SK-N-SH (cell line): ENCODE data around the gene C19orf12. TPM values are rescaled to one million over a fixed set of nuclear protein-coding genes. Genes with fewer than 3 reads are reported as not detected.

Experiments
- CTCF ChIA-PET: fragments of 300-600, 350-600 bp; formaldehyde crosslinking; extraction: SDS; loops from one replicate; lab custom pipeline; 2021; lab: Yijun Ruan, JAX
- POLR2A ChIA-PET: fragments of 350-600 bp; sonication (Branson Sonifier 250); formaldehyde crosslinking; extraction: SDS; loops from one replicate; lab custom pipeline; 2020; ENCODE audit warnings: antibody characterized with exemption, inconsistent platforms; lab: Yijun Ruan, JAX
- DNase-seq: peaks from one replicate; pipeline ENCODE4 v3.0.0; 2012
- H2AFZ ChIP-seq: fragments of 200-600 bp; sonication (generic); 2 replicates; pipeline ENCODE4 v1.8.1; 2016; ENCODE audit warnings: antibody characterized with exemption, mild to moderate bottlenecking, low read depth
- H3F3A ChIP-seq: fragments of 200-600 bp; sonication (generic); replicated peaks from 2 replicates; pipeline ENCODE3; 2016; ENCODE audit warnings: antibody characterized with exemption, mild to moderate bottlenecking; ENCODE audit not compliant: insufficient read depth
- H3K27ac ChIP-seq, 2 experiments: fragments of 200-500 bp in 1 of 2; fragments of 200-600 bp in 1 of 2; sonication (Bioruptor generic) in 1 of 2; sonication (generic), shearing (Covaris generic) in 1 of 2; 2 replicates each; pipeline versions ENCODE4 v1.5.1 to v1.6.1; 2014 to 2016; ENCODE audit warnings: low read depth in 2 of 2, inconsistent platforms in 1 of 2, low read length in 1 of 2, mild to moderate bottlenecking in 1 of 2, mixed read lengths in 1 of 2
- H3K27me3 ChIP-seq: fragments of 200-600 bp; sonication (generic), shearing (Covaris generic); 2 replicates; pipeline ENCODE4 v1.6.1; 2016; ENCODE audit warnings: mixed run types; ENCODE audit not compliant: insufficient read depth
- H3K36me3 ChIP-seq, 2 experiments: fragments of 200-500 bp in 1 of 2; fragments of 200-600 bp in 1 of 2; sonication (Bioruptor generic) in 1 of 2; sonication (generic) in 1 of 2; replicated peaks in 1 of 2; 2 replicates each; pipeline versions ENCODE3 to v1.5.1; 2014 to 2016; ENCODE audit warnings: low read length in 1 of 2, mild to moderate bottlenecking in 1 of 2; ENCODE audit not compliant: insufficient read depth in 2 of 2, control insufficient read depth in 1 of 2
- H3K4me1 ChIP-seq, 2 experiments: fragments of 200-500 bp in 1 of 2; fragments of 200-600 bp in 1 of 2; sonication (Bioruptor generic) in 1 of 2; sonication (generic), shearing (Covaris generic) in 1 of 2; 2 replicates each; pipeline versions ENCODE4 v1.5.1 to v1.6.1; 2014 to 2016; ENCODE audit warnings: low read depth in 1 of 2, low read length in 1 of 2, mixed run types in 1 of 2; ENCODE audit not compliant: insufficient read depth in 2 of 2, control insufficient read depth in 1 of 2
- H3K4me2 ChIP-seq: fragments of 200-600 bp; sonication (generic), shearing (Covaris generic); 2 replicates; pipeline ENCODE4 v1.6.1; 2017; ENCODE audit warnings: mixed run types
- H3K4me3 ChIP-seq, 2 experiments: fragments of 200-500 bp in 1 of 2; fragments of 200-600 bp in 1 of 2; sonication (Bioruptor generic) in 1 of 2; sonication (generic), shearing (Covaris generic) in 1 of 2; 2 replicates each; pipeline versions ENCODE4 v1.5.1 to v1.8.1; 2014 to 2016; ENCODE audit warnings: low read depth in 2 of 2, inconsistent platforms in 1 of 2, low read length in 1 of 2, mild to moderate bottlenecking in 1 of 2, mixed read lengths in 1 of 2, moderate library complexity in 1 of 2
- H3K79me2 ChIP-seq: fragments of 200-600 bp; sonication (generic); 2 replicates; pipeline ENCODE4 v1.8.1; 2017; ENCODE audit warnings: mild to moderate bottlenecking; ENCODE audit not compliant: insufficient read depth
- H3K9ac ChIP-seq: fragments of 200-600 bp; sonication (generic); 2 replicates; pipeline ENCODE4 v1.6.1; 2017; ENCODE audit warnings: mixed run types
- H3K9me2 ChIP-seq: fragments of 200-600 bp; sonication (generic); 2 replicates; pipeline ENCODE4 v1.6.1; 2017; ENCODE audit warnings: mixed run types
- H3K9me3 ChIP-seq: fragments of 200-600 bp; sonication (generic); 2 replicates; pipeline ENCODE4 v1.6.1; 2017; ENCODE audit warnings: mixed run types, mild to moderate bottlenecking, moderate library complexity
- H4K20me1 ChIP-seq: fragments of 200-600 bp; sonication (generic); 2 replicates; pipeline ENCODE4 v1.6.1; 2017; ENCODE audit warnings: mild to moderate bottlenecking, mixed run types; ENCODE audit not compliant: insufficient read depth
- CHD2 ChIP-seq: fragments of 150-350 bp; IDR thresholded peaks from 2 replicates; pipeline ENCODE4 v1.6.1; 2018; ENCODE audit warnings: low read length; ENCODE audit not compliant: partially characterized antibody
- NFIC ChIP-seq: IDR thresholded peaks from 2 replicates; pipeline ENCODE4 v1.4.0; 2012; ENCODE audit warnings: borderline replicate concordance
- NRF1 ChIP-seq: IDR thresholded peaks from 2 replicates; pipeline ENCODE4 v1.6.1; 2012; ENCODE audit warnings: low read depth, mild to moderate bottlenecking, low read length
- WGBS: methylation state at CpG from one replicate; pipeline ENCODE4 v1.1.6; 2017; ENCODE audit warnings: low lambda C conversion rate; 5-methylcytosine and 5-hydroxymethylcytosine counted together
- polyA plus RNA-seq, 3 experiments: library from polyadenylated mRNA; depleted of rRNA; stranded (reverse); fragments of >200 nt; gene quantifications; 2 replicates each; pipeline ENCODE4 v1.2.3, GENCODE V29; 2012
- TF ChIP-seq, protein P1 (sequence below): fragments of 200-600 bp; sonication (generic); IDR thresholded peaks from 2 replicates; pipeline ENCODE4 v1.6.1; 2017; ENCODE audit warnings: antibody characterized with exemption, mild to moderate bottlenecking, moderate library complexity
- TF ChIP-seq, protein P2 (sequence below): fragments of 150-350 bp; IDR thresholded peaks from 2 replicates; pipeline ENCODE4 v1.6.1; 2017; ENCODE audit warnings: antibody characterized with exemption, low read length, low read depth, borderline replicate concordance

The C19orf12 gene
- polyA plus RNA-seq, 1 of the 3 experiments (the other 2 are of a cell fraction) = 30.5 TPM

DNA sequence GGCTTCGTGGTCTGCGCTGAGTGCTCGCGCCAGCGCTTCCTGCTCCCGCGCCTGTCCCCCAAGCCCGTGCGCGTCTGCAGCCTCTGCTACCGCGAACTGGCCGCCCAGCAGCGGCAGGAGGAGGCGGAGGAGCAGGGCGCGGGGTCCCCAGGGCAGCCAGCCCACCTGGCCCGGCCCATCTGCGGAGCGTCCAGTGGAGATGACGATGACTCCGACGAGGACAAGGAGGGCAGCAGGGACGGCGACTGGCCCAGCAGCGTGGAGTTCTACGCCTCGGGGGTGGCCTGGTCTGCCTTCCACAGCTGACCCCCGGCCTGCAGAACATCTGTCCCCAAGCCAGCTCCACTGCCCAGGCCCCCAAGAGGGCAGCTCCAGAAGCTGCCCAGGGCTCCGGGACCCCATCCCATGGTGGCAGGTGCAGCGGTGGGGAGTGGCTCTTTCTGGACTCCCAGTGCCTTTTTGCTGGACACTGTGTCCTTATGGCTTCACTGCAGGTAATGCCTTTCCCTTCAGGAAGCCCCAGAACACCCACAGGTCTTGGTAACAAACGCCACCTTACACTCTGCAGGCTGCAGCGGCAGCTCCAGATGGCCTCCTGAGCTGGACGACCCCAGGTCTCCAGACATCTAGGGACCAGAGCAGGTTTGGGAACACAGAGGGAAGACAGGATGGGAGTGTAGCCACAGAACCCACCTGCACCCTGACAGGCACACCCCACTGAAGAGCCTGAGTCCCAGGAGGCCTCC, 40.5 kb downstream of the C19orf12 start:
- peaks cover 0 to 8% of the 10 kb centered on the region in 2 experiments; a peak in 1 of 4 replicates for H3K4me1 ChIP-seq
- no peaks in the 10 kb centered on the region for H3K27me3 ChIP-seq
- TF ChIP-seq CHD2 = no peak
- TF ChIP-seq, protein P1, sequence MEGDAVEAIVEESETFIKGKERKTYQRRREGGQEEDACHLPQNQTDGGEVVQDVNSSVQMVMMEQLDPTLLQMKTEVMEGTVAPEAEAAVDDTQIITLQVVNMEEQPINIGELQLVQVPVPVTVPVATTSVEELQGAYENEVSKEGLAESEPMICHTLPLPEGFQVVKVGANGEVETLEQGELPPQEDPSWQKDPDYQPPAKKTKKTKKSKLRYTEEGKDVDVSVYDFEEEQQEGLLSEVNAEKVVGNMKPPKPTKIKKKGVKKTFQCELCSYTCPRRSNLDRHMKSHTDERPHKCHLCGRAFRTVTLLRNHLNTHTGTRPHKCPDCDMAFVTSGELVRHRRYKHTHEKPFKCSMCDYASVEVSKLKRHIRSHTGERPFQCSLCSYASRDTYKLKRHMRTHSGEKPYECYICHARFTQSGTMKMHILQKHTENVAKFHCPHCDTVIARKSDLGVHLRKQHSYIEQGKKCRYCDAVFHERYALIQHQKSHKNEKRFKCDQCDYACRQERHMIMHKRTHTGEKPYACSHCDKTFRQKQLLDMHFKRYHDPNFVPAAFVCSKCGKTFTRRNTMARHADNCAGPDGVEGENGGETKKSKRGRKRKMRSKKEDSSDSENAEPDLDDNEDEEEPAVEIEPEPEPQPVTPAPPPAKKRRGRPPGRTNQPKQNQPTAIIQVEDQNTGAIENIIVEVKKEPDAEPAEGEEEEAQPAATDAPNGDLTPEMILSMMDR = no peak
- TF ChIP-seq, protein P2, sequence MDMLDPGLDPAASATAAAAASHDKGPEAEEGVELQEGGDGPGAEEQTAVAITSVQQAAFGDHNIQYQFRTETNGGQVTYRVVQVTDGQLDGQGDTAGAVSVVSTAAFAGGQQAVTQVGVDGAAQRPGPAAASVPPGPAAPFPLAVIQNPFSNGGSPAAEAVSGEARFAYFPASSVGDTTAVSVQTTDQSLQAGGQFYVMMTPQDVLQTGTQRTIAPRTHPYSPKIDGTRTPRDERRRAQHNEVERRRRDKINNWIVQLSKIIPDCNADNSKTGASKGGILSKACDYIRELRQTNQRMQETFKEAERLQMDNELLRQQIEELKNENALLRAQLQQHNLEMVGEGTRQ = no peak
- no peak overlapping the region for H3K4me3 ChIP-seq
- H2AFZ ChIP-seq = no peak overlapping the region
- H3K36me3 ChIP-seq = peaks cover 0 to 10% of the 10 kb centered on the region in 2 experiments
- no peak overlapping the region for H3K4me2 ChIP-seq
- no peaks in the 10 kb centered on the region for H3K9me3 ChIP-seq
- WGBS = 92% methylated on average over 30 of the region's 34 CpGs
- no peak overlapping the region for H3K9ac ChIP-seq
- POLR2A ChIA-PET = interaction anchor here (0.6 kb wide), 1 partner anchor 8 kb away, joined by 3 read pairs; no protein-coding TSS in a partner anchor
- no peaks in the 10 kb centered on the region for H3K9me2 ChIP-seq
- H4K20me1 ChIP-seq = no peaks in the 10 kb centered on the region
- DNase-seq = no peak
- no peaks in the 10 kb centered on the region for H3K79me2 ChIP-seq
- H3F3A ChIP-seq = no peaks in the 10 kb centered on the region
- no peak overlapping the region for H3K27ac ChIP-seq
- CTCF ChIA-PET = interaction anchor here (0.8 to 1.0 kb wide), 2 partner anchors 9 to 20 kb away, joined by 3 to 5 read pairs; partner anchors contain the start of gene PLEKHF1

DNA sequence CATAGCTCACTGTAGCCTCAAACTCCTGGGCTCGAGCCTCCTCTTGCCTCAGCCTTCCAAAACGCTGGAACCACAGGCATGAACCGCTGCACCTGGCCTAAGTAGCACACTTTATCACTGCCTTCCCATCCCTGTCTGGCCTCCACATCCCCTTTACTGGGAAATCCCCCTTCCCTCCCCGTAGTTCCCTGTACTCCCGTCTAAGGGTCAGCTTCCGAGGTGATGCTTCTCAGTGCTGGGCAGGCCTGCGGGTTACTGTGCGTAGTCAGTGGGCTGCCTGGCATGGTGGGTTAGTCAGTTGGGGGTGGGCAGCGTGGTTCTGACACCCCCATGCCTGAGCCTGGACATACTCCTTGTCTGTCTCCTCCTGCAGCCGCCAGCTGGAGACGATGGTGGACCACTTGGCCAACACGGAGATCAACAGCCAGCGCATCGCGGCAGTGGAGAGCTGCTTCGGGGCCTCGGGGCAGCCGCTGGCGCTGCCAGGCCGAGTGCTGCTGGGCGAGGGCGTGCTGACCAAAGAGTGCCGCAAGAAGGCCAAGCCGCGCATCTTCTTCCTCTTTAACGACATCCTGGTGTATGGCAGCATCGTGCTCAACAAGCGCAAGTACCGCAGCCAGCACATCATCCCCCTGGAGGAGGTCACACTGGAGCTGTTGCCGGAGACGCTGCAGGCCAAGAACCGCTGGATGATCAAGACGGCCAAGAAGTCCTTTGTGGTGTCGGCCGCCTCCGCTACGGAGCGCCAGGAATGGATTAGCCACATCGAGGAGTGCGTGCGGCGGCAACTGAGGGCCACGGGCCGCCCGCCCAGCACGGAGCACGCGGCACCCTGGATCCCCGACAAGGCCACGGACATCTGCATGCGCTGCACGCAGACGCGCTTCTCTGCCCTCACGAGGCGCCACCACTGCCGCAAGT, 41.4 kb downstream of the C19orf12 start:
- DNase-seq = no peak
- Histone ChIP-seq H3K9me2 (no peaks in the 10 kb centered on the region), H3K27ac (no peak overlapping the region), H3K4me1 (peaks cover 0 to 5% of the 10 kb centered on the region in 2 experiments; a peak in 1 of 4 replicates), H2AFZ (no peak overlapping the region), H3K9me3 (no peaks in the 10 kb centered on the region), H3K4me2 (no peak overlapping the region), H3K9ac (no peak overlapping the region), H4K20me1 (no peaks in the 10 kb centered on the region), H3F3A (no peaks in the 10 kb centered on the region)
- CTCF ChIA-PET = interaction anchor here (0.7 to 3.2 kb wide), 5 partner anchors 9 to 54 kb away, joined by 3 to 11 read pairs (median 3); no protein-coding TSS in a partner anchor
- no peak for TF ChIP-seq NRF1
- no peak for TF ChIP-seq NFIC
- TF ChIP-seq, all 33 proteins: peak for 0
- no peaks in the 10 kb centered on the region for H3K79me2 ChIP-seq
- peaks cover 0 to 10% of the 10 kb centered on the region in 2 experiments for H3K36me3 ChIP-seq
- POLR2A ChIA-PET = no interaction called here
- no peaks in the 10 kb centered on the region for H3K27me3 ChIP-seq
- WGBS = 93% methylated on average over 47 of the region's 57 CpGs
- H3K4me3 ChIP-seq = no peak overlapping the region
